Gastrocnemius medialis (tissue), 4 donors: ENCODE results near the gene PHTF2. TPM values are rescaled to one million over a fixed set of nuclear protein-coding genes. Genes with fewer than 3 reads are reported as not detected.

Experiments used
- ATAC-seq, 2 donors: fragments of 150-250 bp; one replicate each; pipeline ENCODE4 v1.9.1; 2016
- DNase-seq, 2 donors: peaks; one replicate each; pipeline ENCODE4 v3.0.0-alpha.2; 2019
- H3K27ac ChIP-seq, 4 donors: fragments of 200-600 bp; sonication (generic); 1 replicate in 1 of 4; 2 replicates in 3 of 4; pipeline ENCODE4 v1.5.1; 2016 to 2018; ENCODE audit warnings: mild to moderate bottlenecking in 2 of 4, moderate library complexity in 1 of 4
- H3K27me3 ChIP-seq, 3 donors: fragments of 200-600 bp; sonication (generic) in 2 of 3; 1 replicate in 1 of 3; 2 replicates in 2 of 3; pipeline versions ENCODE4 v1.5.1 to v1.6.0; 2016 to 2019; ENCODE audit warnings: mild to moderate bottlenecking in 1 of 3, moderate library complexity in 1 of 3
- H3K36me3 ChIP-seq, 2 donors: fragments of 200-600 bp; sonication (generic) in 1 of 2; one replicate each; pipeline ENCODE4 v1.5.1; 2017 to 2018
- H3K4me1 ChIP-seq, 2 donors: fragments of 200-600 bp; sonication (generic) in 1 of 2; one replicate each; pipeline ENCODE4 v1.5.1; 2016 to 2017; ENCODE audit warnings: mild to moderate bottlenecking in 2 of 2
- H3K4me3 ChIP-seq, 4 donors: fragments of 200-600 bp; sonication (generic) in 3 of 4; 1 replicate in 1 of 4; 2 replicates in 3 of 4; pipeline ENCODE4 v1.5.1; 2016 to 2019; ENCODE audit warnings: mild to moderate bottlenecking in 2 of 4
- H3K9me3 ChIP-seq, 3 donors: fragments of 200-600 bp; sonication (generic) in 2 of 3; 1 replicate in 1 of 3; 2 replicates in 2 of 3; pipeline ENCODE4 v1.5.1; 2016 to 2019
- POLR2A ChIP-seq, 2 donors: fragments of 450-650 bp; IDR thresholded peaks; one replicate each; pipeline ENCODE4 v1.6.1; 2017; ENCODE audit warnings: antibody characterized with exemption in 2 of 2, mild to moderate bottlenecking in 2 of 2, moderate library complexity in 2 of 2
- in situ Hi-C, 4 donors: fragments of 200-750 bp; cut with MboI; loops; one replicate each; pipeline versions ENCODE4 v1.15.0 to v1.8.0; 2017; ENCODE audit warnings: low sequenced_read_pairs in 4 of 4
- intact Hi-C: fragments of 100-400 bp; cut with DNase I; formaldehyde crosslinking; loops from one replicate; pipeline ENCODE4 v1.15.1; 2023; ENCODE audit warnings: low total_unique reads
- total RNA-seq, 4 donors: library from RNA; depleted of rRNA; stranded (reverse); fragments of >200 nt; gene quantifications; one replicate each; pipeline versions ENCODE4 v1.1.0 to v1.2.3, GENCODE V29; 2016
- TF ChIP-seq, protein P1 (sequence below), 5 experiments: fragments of 450-650 bp in 3 of 5; fragments of 200-600 bp in 2 of 5; sonication (generic) in 2 of 5; IDR thresholded peaks in 4 of 5; conservative IDR thresholded peaks in 1 of 5; 1 replicate in 4 of 5; 2 replicates in 1 of 5; pipeline ENCODE4 v1.5.1; 2016 to 2019; ENCODE audit warnings: antibody characterized with exemption in 5 of 5, mild to moderate bottlenecking in 3 of 5, moderate library complexity in 3 of 5

PHTF2 gene
- total RNA-seq, 4 donors from 2014 or later, result 81.2 to 163 (median 108) TPM

GRCh38 chr7:77959080-77959479 lies 160.5 kb downstream of the PHTF2 start:
- no peaks in the 10 kb centered on the region for H3K4me1 ChIP-seq
- peaks cover 0 to 3% of the 10 kb centered on the region in 2 donors for H3K36me3 ChIP-seq
- H3K9me3 ChIP-seq, result no peaks in the 10 kb centered on the region
- intact Hi-C loops, result no loop called here
- H3K27me3 ChIP-seq, result no peaks in the 10 kb centered on the region
- no peak for TF ChIP-seq POLR2A (IDR thresholded peaks at IDR 0.05)
- TF ChIP-seq, protein P1, sequence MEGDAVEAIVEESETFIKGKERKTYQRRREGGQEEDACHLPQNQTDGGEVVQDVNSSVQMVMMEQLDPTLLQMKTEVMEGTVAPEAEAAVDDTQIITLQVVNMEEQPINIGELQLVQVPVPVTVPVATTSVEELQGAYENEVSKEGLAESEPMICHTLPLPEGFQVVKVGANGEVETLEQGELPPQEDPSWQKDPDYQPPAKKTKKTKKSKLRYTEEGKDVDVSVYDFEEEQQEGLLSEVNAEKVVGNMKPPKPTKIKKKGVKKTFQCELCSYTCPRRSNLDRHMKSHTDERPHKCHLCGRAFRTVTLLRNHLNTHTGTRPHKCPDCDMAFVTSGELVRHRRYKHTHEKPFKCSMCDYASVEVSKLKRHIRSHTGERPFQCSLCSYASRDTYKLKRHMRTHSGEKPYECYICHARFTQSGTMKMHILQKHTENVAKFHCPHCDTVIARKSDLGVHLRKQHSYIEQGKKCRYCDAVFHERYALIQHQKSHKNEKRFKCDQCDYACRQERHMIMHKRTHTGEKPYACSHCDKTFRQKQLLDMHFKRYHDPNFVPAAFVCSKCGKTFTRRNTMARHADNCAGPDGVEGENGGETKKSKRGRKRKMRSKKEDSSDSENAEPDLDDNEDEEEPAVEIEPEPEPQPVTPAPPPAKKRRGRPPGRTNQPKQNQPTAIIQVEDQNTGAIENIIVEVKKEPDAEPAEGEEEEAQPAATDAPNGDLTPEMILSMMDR (IDR thresholded peaks at IDR 0.05 in 4 of 5, conservative IDR thresholded peaks at IDR 0.05 in 1 of 5), result no peak
- no peak overlapping the region for H3K27ac ChIP-seq
- in situ Hi-C loops, result no loop called here
- ATAC-seq (no peak), DNase-seq (no peak)
- no peak overlapping the region for H3K4me3 ChIP-seq

- DNase-seq (no peak), ATAC-seq (no peak)
- H3K4me3 ChIP-seq, result no peak overlapping the region
- H3K27ac ChIP-seq, result no peak overlapping the region
- in situ Hi-C loops (no loop called here), intact Hi-C loops (no loop called here)
- H3K27me3 ChIP-seq, result no peaks in the 10 kb centered on the region
- no peaks in the 10 kb centered on the region for H3K9me3 ChIP-seq
- H3K36me3 ChIP-seq, result no peaks in the 10 kb centered on the region
- no peak for TF ChIP-seq POLR2A (IDR thresholded peaks at IDR 0.05)
- TF ChIP-seq, protein P1 (IDR thresholded peaks at IDR 0.05 in 4 of 5, conservative IDR thresholded peaks at IDR 0.05 in 1 of 5), result no peak
- no peaks in the 10 kb centered on the region for H3K4me1 ChIP-seq
These were observed 161.8 kb downstream of the PHTF2 start for GRCh38 chr7:77960336-77960735.

- H3K9me3 ChIP-seq, result no peaks in the 10 kb centered on the region
- in situ Hi-C loops, result no loop called here
- DNase-seq (no peak), ATAC-seq (no peak)
- H3K4me3 ChIP-seq, result no peak overlapping the region
- H3K4me1 ChIP-seq, result no peaks in the 10 kb centered on the region
- H3K27me3 ChIP-seq, result no peaks in the 10 kb centered on the region
- no peak for TF ChIP-seq POLR2A (IDR thresholded peaks at IDR 0.05)
- TF ChIP-seq, protein P1 (IDR thresholded peaks at IDR 0.05 in 4 of 5, conservative IDR thresholded peaks at IDR 0.05 in 1 of 5), result no peak
- H3K36me3 ChIP-seq, result no peaks in the 10 kb centered on the region
- H3K27ac ChIP-seq, result no peak overlapping the region
- intact Hi-C loops, result no loop called here
These were observed 168.9 kb downstream of the PHTF2 start for GRCh38 chr7:77967429-77967828.

DNA sequence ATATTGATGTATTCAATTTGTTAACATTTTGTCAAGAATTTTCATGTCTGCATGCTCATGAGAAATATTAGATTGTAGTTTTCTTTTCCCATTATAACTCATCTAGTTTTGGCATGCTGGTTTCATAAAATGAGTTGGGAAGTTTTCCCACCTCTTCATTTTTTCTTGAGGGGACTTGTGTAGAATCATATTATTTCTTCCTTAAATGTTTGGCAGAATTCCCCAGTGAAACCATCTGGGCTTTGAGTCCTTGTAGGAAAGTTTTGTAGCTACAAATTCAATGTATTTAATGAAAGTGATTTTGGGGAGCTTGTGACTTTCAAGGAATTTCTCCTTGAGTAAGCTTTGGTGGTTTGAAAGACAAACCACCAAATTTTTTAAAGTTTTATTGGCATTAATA lies 173.2 kb downstream of the PHTF2 start:
- intact Hi-C loops (no loop called here), in situ Hi-C loops (no loop called here)
- H3K36me3 ChIP-seq, result no peaks in the 10 kb centered on the region
- no peaks in the 10 kb centered on the region for H3K9me3 ChIP-seq
- H3K27me3 ChIP-seq, result no peaks in the 10 kb centered on the region
- DNase-seq (no peak), ATAC-seq (no peak)
- no peak overlapping the region for H3K4me3 ChIP-seq
- H3K4me1 ChIP-seq, result no peaks in the 10 kb centered on the region
- TF ChIP-seq, protein P1 (IDR thresholded peaks at IDR 0.05 in 4 of 5, conservative IDR thresholded peaks at IDR 0.05 in 1 of 5), result no peak
- H3K27ac ChIP-seq, result no peak overlapping the region
